ENCODE data around the gene KIF15.
"Not testable (repeated sequence)": the region's sequence is repeated elsewhere in the genome, so short reads cannot be mapped to it uniquely, and the experiment has no call there.

Gene KIF15

DNA sequence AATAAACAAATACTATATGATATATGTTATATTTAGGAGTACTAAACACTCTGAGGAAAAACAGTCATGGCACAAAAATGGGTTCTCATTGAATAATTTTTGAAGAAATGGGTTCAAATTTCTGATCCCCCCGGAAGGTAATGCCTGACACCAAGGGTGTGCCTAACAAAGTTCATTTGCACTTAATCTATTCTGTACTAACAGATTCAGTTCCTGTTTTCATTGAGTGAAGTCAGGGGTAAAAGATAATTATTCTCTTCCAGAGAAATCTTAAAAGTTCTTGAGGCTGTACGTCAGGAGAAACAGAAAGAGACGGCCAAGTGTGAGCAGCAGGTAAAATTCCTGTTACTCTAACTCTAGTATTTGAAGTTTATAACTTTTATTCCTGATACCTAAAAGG lies 65.6 kb downstream of the KIF15 start:
- no peak for DNase-seq (ENCODE audit: low spot score)

DNA sequence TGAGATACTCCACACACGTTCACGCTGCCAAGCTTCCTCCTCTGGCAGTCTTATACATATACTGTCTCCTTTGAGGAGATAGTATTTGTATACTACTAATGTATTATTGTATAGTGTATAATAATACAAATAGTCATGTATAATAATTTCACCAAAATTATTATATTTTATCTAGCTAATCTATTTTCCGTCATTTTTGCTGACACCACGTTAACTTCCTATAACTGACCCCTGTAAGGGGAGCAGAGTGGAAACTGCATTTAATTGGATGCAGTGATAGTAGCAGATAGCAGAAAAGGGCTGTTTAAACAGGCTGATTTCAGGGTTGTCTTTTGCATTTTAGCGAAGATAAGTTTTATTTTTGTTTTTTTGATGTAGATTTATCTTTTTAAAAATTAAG lies 69.6 kb downstream of the KIF15 start:
- no peak for DNase-seq (ENCODE audit: low spot score)

DNA sequence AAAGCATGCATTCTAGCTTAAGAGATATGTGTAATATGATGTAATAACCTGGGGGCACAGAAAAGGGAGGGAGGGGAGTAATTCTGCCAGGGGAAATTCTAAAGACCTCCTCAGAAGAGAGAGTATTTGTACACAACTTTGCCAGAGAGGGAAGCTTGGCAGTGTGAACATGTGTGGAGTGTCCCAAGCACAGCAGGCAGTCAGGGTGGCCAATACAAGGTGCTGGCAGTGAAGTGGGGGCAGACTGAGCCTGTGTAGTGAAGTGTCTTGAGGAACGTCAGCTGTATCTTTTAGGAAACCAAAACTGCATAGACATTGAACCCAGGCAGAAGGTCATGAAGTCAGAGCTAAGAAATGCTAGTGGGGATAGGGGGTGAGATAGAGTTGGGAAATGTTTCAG lies 70.4 kb downstream of the KIF15 start:
- no peak for DNase-seq (ENCODE audit: low spot score)

DNA sequence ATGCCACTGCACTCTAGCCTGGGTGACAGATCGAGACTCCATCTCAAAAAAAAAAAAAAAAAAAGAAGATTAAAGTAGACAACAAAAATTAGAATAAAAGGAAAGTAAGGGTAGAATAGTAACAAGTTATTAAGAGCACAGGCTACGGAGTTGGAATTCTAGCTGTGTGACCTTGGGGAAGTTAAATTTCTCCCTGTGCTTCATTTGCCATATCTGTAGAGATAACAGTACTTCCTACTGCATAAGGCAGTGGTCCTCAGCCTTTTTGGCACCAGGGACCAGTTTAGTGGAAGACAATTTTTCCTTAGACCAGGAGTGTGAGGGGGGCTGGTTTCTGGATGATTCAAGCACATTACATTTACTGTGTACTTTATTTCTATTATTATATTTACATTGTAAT lies 71.4 kb downstream of the KIF15 start:
- no peak for DNase-seq (ENCODE audit: low spot score)

DNA sequence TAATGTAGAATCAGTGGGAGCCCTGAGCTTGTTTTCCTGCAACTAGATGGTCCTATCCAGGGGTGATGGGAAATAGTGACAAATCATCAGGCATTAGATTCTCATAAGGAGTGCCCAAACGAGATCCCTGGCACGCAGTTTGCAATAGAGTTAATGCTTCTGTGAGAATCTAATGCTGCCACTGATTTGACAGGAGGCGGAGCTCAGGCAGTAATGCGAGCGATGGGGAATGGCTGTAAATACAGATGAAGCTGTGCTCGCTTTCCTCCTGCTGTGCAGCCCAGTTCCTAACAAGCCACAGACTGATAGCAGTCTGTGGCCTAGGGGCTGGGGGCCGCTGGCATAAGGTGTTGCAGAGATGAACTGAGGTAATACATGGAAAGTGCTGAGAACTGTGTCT lies 71.8 kb downstream of the KIF15 start:
- no peak for DNase-seq (ENCODE audit: low spot score)

DNA sequence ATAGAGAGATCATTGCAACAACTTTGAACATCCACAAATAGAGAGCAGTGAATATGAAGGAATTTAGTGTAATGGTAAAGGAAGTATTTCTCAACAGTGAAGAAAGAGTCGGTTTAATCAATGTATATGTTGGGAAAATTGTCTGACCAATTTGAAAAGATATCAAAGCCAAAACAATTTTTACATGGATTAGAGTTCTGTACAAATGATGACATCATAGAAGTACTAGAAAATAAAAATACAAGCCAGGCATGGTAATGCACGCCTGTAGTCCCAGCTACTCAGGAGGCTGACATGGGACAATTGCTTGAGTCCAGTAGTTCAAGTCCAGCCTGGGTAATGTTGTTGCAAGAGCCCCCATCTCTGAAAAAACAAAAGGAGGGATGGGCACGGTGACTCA lies 74.1 kb downstream of the KIF15 start:
- no peak for DNase-seq (ENCODE audit: low spot score)

DNA sequence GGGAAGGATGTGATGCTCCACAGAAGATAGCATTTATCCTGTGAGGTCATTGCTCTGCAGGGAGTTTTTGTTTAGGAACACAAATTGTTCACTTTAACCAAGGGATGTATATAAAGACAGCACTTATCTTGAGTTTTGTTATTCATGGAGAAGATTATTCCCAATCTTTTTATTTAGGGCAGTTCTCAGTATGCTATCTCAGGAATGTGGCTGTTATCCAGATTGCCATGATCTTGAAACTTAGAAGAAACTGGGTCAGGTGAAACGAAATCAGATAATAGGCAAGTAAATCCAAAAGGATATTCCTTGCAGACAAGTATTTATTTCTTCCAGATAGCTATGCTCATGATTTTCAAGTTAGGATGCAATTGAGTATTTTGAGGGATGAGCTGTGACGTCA lies 80.8 kb downstream of the KIF15 start:
- no peak for DNase-seq (ENCODE audit: low spot score)

DNA sequence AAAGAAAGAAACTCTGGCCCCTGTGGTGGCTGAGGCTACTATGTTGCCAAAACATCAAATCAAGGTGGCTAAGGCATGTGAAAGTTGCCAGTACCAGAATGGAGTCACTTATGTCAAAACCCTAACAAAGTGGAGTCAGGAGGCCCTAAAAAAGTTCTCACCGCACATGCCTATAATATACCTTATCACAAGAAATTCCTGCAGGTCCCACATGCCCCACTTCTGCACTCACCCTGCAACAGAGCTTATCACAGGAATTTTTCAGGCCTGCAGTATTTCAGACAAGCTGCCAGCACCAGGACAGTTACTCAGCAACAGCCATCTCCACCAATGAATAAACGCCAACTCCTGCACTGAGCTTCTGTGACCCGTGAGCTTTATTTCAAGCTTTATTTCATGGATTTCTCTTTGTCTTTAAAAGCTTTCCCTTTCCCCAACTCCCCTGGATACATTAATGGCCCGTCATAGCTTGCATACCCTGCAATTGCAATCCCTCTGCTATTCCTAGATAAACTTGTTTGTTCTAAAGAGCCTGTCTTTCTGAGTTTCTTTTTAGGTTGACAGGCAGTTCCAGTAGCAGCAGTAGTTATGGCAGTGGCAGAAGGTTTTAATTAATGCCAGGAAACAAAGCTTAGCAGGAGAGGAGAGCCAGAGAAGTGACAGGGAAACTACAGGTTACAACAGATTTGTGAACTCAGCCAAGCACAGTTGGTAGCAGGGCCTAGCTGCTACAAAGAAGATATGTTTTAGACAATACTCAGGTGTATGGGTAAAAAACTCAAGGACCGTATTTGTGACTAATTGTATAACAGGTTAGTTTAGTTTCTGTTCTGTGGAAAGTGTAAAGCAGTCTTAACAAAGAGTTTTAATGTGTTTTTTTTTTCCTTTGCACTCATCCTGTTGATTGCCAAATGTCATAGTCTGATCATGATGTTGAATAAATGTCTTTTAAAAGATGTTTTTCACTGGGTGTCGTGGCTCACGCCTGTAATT lies 84.2 kb downstream of the KIF15 start:
- DNase-seq (ENCODE audit: low spot score), result no peak

DNA sequence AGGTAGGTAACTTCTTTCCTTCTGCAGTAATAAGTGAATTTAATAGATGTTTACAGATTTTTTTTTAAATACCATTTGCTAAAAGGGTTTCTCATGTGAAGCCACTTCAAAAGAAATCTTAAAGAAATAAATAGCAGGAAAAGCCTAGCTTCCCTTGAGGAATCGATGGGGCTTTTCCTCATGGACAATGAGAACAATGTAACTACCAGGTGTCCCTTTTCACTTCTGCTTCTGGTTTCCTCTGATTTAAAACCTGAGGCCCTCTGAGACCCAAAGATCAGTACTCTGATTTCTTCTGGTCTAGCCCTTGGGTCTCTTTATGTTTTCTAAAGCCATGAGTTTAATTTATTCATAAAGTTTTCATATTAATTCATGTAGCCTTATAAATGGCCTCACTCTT lies 87.0 kb downstream of the KIF15 start:
- DNase-seq (ENCODE audit: low spot score), result no peak

DNA sequence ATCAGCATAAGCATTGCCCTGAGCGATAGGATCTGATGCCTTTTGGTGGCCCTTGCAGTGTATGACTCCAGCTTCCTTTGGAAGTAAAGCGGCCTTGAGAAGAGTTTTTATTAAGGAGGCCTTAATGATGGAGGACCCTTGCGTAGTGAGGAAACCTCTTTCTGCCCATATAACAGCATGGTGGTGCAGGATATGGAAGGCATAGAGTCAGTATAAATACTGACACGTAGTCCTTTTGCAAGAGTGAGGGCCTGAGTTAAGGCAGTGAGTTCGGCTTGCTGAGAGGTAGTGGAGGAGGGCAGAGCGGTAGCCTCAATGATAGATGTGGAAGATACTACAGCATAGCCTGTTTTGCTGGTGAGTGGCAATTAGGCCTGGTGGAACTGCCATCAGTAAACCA lies 95.1 kb downstream of the KIF15 start:
- DNase-seq (ENCODE audit: low spot score), result not testable (repeated sequence)

DNA sequence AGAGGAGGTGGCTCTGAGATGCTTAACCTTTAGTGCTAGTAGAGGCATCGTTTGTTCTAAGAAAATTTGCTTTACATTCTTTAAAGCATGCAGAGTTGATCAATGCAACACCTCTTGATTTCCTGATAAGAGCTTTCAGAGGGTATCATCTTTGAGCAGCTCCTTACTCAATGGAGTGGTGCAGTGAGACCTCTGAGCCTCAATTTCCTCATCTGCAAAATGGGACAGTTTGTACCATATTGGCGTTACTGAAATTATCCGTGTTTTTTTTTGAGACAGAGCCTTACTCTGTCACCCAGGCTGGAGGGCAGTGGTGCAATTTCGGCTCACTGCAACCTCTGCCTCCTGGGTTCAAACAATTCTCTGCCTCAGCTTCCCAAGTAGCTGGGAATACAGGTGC lies 98.5 kb downstream of the KIF15 start:
- DNase-seq (ENCODE audit: low spot score), result no peak

DNA sequence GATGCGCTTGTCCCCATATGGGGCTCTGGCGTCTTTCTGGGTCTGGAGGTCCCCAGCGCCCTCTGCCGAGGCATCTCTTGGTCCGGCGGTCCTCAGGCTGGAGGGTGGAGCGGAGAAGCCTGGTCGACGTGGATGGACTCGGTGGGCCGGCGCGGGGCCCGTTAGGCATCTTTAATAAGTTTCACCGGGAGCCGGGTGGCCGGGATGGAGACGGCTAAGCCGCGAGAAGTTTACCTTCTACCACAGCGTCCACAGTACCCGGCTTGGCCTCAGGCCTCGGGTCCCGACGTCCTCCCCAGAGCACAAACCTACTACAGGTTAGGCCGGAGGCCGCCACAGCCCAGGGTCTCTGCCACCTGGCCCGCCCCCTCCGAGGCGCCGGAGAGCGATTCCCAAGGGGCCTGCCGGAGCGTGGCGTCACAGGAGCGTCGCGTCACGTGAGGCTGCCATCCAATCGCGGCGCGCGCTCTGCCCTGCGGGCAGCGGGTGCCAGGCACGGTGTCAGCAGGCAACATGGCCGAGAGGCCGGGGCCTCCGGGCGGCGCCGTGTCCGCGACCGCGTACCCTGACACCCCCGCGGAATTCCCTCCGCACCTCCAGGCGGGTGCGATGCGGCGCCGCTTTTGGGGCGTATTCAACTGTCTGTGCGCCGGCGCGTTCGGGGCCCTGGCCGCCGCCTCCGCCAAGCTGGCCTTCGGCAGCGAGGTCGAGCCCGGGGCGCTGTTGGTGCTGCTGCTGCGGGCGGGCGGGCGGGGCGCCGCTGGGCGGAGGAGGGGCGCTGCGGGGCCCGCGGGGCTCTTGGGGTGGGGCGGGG lies 100.0 kb downstream of the KIF15 start, which contains the start of gene TMEM42:
Gene TMEM42, plus strand, starts transcription at position 501 of the 814 bp plus-strand sequence. Its CDS starts 13 bp downstream, at position 514.
- peak; percentile 92 for DNase-seq (ENCODE audit: low spot score)

DNA sequence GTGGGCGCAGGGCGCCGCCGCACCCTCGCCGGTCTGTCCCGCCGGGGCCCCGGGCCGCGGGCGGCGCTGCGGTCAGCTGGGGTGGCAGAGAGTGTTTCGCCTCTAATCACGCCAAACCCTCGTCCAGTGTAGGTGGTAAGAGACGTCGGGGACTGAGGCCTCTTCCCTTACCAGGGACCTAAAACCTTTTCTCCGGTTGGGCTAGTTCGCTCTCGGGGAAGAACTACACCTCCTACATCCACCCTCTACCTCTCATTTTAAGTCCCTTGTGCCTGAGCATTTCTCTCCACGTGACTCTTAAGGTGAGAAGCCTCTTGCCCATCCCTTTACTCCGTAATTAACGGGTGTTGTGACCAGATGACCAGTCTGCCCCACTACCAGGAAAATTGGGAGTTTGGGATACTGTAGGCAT lies 100.6 kb downstream of the KIF15 start:
- no peak for DNase-seq (ENCODE audit: low spot score)

DNA sequence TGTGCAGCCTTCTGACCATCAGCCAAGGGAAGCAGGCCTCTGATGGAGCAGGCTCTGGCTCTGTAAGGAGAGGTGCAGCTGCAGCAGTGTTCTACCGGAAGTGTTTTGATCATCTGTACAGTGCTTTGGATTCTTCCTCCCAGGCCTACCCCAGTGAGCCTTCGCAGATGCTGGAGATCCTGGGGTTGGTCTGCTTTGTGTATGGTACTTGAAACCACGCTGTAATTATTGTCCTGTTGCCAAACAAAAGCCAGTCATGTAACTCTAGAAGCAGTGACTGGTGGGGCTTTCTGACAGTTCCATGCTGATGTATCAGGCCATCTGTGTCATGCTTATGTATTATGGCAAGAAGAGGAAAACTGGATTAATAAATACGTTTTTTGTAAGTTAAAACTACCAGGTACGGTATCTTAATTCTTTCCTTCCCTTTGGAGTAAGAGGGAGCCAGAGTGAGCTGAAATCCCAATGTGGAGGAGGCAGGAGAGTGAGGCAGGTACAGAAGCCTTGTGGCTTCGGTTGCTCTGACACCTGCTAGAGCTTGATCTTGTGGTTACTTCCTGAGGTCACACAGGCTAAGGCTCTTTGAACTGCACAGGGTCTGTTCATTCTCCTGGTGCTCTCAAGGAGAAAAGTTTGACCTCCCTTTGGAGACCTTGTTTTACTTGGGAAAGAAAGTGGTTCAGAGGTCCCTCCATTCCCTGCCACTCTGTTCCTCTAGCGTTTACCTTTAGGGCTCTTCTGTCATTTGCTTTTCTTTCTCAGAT lies 103.9 kb downstream of the KIF15 start:
- DNase-seq (ENCODE audit: low spot score), result no peak

DNA sequence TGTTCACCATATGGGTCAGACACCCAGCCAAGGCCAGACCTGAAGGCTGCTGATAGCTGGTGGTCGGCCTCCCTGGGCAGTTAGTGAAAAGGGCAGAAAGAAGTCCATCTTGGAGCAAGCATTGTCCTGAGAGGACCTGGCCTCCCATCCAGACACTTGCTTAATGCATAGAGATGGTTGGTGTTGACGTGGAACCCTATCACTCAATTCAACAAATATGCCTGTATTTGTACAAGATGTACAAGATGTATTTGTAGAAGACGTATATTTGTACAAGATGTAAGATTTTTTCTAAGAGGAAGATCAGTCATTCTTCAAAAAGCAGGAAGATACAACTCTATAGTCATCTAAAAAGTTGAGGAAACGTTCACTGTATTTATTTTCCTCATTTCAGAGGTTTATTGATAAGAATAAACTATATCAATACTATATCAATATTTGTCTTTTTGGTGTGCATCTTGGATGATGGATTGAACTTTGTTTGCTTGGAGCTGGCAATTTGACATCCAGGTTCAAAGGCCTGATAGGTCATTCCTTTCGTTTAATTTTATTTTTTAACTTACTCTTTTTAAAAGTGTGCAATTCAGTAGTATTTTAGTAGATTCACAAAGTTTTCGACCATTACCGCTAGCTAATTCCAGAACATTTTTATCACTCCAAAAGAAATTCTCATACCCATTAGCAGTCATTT lies 106.0 kb downstream of the KIF15 start:
- DNase-seq (ENCODE audit: low spot score), result no peak

DNA sequence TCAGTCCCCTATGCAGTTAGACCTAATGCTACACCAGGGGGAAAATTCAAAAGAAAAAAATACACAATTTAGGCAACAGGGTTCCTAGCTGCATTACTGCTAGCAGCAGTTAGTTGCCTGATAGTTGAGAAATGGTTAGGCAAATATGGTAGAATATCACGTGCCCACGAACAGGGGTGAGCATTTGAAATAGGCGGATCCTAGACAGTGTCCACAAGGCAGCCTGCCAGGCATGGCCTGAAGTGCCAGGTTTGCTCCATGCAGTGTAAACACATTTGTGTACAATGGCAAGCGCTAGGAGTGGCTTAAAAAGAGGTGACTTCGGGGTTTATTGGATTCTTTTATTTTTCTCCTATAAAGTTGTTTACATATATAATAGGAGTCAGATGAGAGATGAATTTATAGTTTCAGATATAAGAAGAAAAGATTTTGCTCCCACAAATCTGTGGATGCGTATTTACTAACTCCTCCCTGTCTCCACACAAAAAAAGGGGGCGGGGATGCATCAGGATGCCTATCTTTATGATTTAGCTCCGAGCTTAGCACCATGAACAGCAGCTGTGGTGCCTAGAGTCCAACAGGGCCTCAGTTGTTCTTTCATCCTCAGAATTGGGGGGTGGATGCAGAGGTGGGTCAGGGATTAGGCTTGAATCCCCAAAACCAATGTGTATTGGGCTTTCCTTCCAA lies 108.9 kb downstream of the KIF15 start:
- no peak for DNase-seq (ENCODE audit: low spot score)

DNA sequence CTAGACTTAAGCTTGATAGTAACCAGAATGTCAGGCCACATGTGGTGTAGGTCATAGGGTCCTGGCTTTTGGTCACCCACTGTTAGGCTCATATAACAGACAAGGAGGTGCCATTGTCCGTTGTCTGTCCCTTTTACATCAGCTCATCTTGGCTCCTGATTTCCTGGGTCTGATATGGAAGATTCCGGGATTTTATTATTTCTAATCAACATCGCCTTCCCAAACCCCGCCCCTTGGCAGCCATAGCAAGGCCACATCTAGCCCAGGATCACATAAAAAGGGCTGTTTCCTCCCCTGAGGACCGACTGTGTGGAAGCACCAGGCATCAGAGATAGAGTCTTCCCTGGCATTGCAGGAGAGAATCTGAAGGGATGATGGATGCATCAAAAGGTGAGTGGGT lies 112.7 kb downstream of the KIF15 start, which contains the start of gene TGM4:
Gene TGM4, plus strand, starts transcription at position 301 of the 400 bp plus-strand sequence. Its CDS starts 71 bp downstream, at position 372.
- DNase-seq (ENCODE audit: low spot score), result no peak

DNA sequence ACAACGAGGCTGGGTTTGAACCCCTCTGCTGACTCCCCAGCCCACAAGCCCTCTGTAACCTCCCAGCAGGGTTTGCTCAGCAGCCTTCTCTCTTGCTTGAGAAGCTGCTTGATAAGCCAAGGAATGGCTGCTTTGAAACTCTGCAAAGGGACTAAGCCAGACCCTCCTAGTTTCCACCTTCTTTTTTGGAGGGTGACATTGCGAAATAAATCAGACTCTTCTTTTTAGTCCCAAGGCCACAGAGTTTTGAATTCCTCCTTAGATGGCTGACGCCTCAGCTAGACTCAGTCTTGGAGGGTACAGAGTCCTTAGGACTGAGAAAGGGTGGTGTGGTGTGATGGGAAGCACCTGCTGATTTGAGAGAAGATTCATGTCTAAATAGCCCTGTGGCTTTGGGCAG lies 114.0 kb downstream of the KIF15 start:
- DNase-seq (ENCODE audit: low spot score), result no peak

DNA sequence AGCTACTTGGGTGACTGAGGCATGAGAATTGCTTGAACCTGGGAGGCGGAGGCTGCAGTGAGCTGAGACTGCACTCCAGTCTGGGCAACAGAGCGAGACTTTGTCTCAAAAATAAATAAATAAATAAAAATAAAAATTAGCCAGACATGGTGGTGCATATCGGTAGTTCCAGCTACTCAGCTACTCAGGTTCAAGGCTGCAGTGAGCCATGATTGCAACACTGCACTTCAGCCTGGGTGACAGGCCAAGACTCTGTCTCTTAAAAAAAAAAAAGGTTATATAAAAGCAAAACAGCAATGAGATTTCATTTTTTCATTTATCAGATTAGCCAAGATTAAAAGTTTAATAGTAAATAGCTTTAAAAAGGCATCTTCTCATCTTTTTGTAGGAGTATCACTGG lies 115.7 kb downstream of the KIF15 start:
- no peak for DNase-seq (ENCODE audit: low spot score)

DNA sequence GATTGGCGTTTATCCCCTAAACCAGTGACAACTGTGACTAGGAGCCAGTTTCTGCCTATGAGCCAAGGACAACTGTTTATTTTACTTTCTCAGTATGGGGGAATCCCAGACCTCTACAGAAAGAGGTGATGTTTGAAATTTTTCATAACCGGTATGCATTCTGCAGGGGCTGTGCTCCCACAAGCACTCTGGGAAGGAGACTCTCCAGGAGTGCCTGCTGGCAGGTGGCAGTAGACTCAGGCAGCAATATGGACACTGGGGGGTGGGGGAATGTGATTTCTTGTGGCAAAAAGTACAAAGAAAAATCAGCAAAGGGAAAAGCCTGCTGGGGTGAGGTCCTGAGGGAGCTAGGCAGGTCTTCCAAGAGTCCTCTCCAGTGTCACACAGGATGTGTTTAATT lies 118.7 kb downstream of the KIF15 start:
- no peak for DNase-seq (ENCODE audit: low spot score)
